ENCODE data around the gene TENT4A. TPM values are rescaled to one million over a fixed set of nuclear protein-coding genes. Genes with fewer than 3 reads are reported as not detected.

The TENT4A gene
- total and polyA plus RNA-seq, 2 experiments from 2014 or later = 6.7 to 27.0 TPM

DNA sequence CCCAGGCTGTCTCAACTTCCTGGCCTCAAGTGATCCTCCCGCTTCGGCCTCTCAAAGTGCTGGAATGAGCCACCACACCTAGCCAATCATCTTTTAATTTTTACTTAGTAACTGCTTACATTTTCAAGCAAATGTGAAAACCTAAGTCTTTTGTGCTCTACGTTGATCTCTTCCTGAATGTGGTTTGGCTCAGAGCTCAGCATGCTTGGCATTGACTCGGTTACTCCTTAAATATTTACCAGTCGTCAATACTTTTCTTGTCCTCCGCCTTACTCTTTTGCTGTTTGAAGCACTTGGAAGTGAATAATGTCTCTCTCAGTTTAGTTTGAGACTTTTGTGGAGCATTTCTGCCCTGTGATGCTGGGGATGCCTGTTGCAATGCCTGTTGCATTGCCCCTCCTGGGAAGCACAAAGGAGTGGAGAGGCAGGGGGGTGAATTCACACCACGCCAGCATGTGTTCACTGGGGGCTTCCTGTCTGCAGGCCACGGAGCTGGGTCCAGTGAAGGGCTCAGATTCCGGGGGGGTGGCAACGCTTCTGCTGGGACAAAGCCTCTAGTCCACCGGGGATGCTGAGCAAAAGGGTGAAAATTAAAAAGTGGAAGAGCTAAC lies 13.1 kb upstream of the TENT4A start:
- Histone ChIP-seq H3K9me3 (ENCODE audit: low read depth) (no peaks in the 10 kb centered on the region), H3K4me3 (no peak overlapping the region), H3K27ac (no peak overlapping the region), H3K27me3 (no peaks in the 10 kb centered on the region), H3K4me1 (ENCODE audit: low read depth) (peaks cover 16% of the 10 kb centered on the region), H3K36me3 (no peaks in the 10 kb centered on the region)
- DNase-seq (ENCODE audit: low read depth in 1 of 2, low spot score in 1 of 2) = peak in 1 of 2 donors; percentile 26
- no peak for TF ChIP-seq CTCF (IDR thresholded peaks at IDR 0.05; ENCODE audit: low read depth, low read length)

GRCh38 chr5:6700685-6701355 lies 12.4 kb upstream of the TENT4A start:
- H3K27ac ChIP-seq = no peak overlapping the region
- no peak for DNase-seq (ENCODE audit: low read depth in 1 of 2, low spot score in 1 of 2)
- TF ChIP-seq CTCF (IDR thresholded peaks at IDR 0.05; ENCODE audit: low read depth, low read length) = no peak

DNA sequence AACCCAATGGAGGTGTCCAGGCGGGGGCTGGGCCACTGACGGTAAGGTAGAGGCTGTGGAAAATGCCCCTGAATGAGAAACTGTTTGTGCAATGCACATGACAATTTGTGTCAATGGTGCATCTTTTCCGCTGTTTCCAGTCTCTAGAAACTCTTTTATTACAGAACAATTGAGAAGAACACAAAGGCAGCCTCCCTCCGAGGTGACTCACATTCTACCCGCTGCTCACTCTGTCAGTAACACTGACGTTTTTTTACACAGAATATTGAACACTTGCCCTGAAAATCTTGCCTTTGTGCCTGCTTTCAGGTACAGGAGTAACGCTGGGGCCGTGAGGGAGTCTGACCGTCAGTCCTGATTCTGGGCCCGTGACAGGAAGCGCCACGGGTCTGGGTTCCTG lies 11.7 kb upstream of the TENT4A start:
- DNase-seq (ENCODE audit: low read depth in 1 of 2, low spot score in 1 of 2) = no peak
- H3K9me3 ChIP-seq (ENCODE audit: low read depth) = no peaks in the 10 kb centered on the region
- no peak for TF ChIP-seq CTCF (IDR thresholded peaks at IDR 0.05; ENCODE audit: low read depth, low read length)
- no peaks in the 10 kb centered on the region for H3K36me3 ChIP-seq
- no peak overlapping the region for H3K4me3 ChIP-seq
- H3K27ac ChIP-seq = no peak overlapping the region
- H3K27me3 ChIP-seq = no peaks in the 10 kb centered on the region
- H3K4me1 ChIP-seq (ENCODE audit: low read depth) = peaks cover 16% of the 10 kb centered on the region

More at GRCh38 chr5:6700685-6701355, 12.4 kb upstream of the TENT4A start:
- Histone ChIP-seq H3K36me3 (no peaks in the 10 kb centered on the region), H3K27me3 (no peaks in the 10 kb centered on the region), H3K9me3 (ENCODE audit: low read depth) (no peaks in the 10 kb centered on the region), H3K4me3 (no peak overlapping the region), H3K4me1 (ENCODE audit: low read depth) (peaks cover 16% of the 10 kb centered on the region)

GRCh38 chr5:6702633-6703032 lies 10.6 kb upstream of the TENT4A start:
- Histone ChIP-seq H3K36me3 (no peaks in the 10 kb centered on the region), H3K4me3 (no peak overlapping the region), H3K27me3 (no peaks in the 10 kb centered on the region), H3K27ac (no peak overlapping the region), H3K4me1 (ENCODE audit: low read depth) (peaks cover 16% of the 10 kb centered on the region), H3K9me3 (ENCODE audit: low read depth) (no peaks in the 10 kb centered on the region)
- no peak for TF ChIP-seq CTCF (IDR thresholded peaks at IDR 0.05; ENCODE audit: low read depth, low read length)
- DNase-seq (ENCODE audit: low read depth in 1 of 2, low spot score in 1 of 2) = no peak

GRCh38 chr5:6703806-6704205 lies 9.4 kb upstream of the TENT4A start:
- H3K36me3 ChIP-seq = no peaks in the 10 kb centered on the region
- no peak overlapping the region for H3K4me3 ChIP-seq
- H3K27me3 ChIP-seq = no peaks in the 10 kb centered on the region
- peak in 1 of 2 donors; percentile 27 for DNase-seq (ENCODE audit: low read depth in 1 of 2, low spot score in 1 of 2)
- H3K4me1 ChIP-seq (ENCODE audit: low read depth) = peaks cover 18% of the 10 kb centered on the region
- H3K9me3 ChIP-seq (ENCODE audit: low read depth) = no peaks in the 10 kb centered on the region
- no peak for TF ChIP-seq CTCF (IDR thresholded peaks at IDR 0.05; ENCODE audit: low read depth, low read length)
- peak overlapping the region; percentile 87 for H3K27ac ChIP-seq
